ENCODE results near the gene PRRT1.
A peak's percentile ranks its signal among the peaks of the same experiment; 100 is the strongest.

PRRT1 gene

DNA sequence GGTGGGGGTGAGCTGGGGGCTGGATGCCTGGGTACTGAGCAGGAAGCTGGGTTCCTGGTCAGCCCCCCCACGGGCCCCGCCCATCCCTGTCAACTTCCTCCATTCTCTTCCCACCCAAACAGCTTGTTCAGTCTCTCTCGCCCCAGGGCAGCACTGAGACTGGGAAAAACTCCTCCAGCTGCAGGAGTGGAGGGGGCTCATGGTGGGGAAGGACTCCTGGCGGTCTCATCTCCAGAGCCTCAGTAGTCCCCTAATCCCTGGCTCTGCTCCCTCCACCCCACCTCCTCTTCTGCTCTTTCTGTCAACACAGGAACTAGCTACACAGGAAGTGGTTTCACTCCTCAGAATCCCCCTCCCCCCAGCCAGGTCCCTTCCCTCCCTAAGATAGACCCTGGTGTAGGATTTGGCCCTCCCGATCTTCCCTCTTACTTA, 40.9 kb upstream of the PRRT1 start, which contains the start of gene GPSM3:
Gene GPSM3, minus strand, starts transcription at position 36 of the 432 bp plus-strand sequence. CDS start 130 bp downstream, outside the sequence.
- H3K9me3 ChIP-seq (ENCODE audit: insufficient read depth, low read length, severe bottlenecking) = no peaks in the 10 kb centered on the region
- peak within 1 kb of the TSS; percentile 72 for H2AFZ ChIP-seq (ENCODE audit: low read depth, low read length)
- H4K20me1 ChIP-seq (ENCODE audit: insufficient read depth, low read length) = no peaks in the 10 kb centered on the region

DNA sequence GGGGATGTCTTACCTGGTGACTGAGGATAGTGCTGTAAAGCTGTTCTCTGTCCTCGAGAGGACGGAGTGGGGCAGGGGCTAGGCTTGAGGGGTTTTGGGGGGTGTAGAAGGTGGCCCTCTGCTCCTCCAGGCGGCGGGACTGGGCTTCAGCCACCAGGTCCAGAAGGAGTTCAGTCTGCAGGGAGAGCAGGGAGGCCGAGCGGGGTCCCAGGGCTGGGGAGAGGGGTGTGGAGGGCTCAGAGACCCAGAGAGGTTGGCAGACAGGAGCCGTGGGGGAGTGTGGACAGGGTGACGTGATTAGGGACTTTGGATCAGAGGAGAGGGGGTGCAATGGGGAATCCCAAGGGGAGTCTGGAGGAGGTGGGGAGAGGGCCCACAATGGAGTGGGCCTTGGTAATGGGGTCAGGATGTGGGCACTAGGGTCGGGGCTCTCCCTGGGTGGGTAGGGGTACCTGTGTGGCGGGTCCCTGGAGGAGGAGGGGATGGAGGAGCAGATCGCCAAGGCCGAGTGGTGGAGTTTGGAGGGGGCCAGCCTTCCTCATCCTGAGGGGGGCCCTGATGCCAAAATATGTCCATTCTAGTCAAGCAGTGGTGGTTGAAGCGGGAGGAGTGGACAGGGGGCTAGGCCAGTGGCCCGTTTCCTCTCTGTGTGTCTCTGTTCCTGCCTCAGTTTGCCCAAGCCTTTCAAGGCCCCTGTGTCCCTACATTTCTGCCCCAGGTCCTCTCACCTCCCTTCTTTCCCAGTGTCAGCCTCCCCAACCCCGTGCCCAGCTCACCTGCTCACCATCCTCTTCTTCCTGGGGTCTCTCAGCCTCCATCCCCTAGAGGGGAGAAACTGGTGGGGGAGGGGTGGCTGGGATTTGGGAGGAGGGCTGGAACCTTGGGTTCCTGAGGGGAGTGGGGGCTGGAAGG, 40.2 kb upstream of the PRRT1 start:
- ATAC-seq (ENCODE audit: insufficient read depth, low read depth) (no peak), DNase-seq (no peak)
- H3K4me2 ChIP-seq (ENCODE audit: insufficient read depth, low read length) = peak overlapping the region; percentile 80
- TF ChIP-seq, protein P1, sequence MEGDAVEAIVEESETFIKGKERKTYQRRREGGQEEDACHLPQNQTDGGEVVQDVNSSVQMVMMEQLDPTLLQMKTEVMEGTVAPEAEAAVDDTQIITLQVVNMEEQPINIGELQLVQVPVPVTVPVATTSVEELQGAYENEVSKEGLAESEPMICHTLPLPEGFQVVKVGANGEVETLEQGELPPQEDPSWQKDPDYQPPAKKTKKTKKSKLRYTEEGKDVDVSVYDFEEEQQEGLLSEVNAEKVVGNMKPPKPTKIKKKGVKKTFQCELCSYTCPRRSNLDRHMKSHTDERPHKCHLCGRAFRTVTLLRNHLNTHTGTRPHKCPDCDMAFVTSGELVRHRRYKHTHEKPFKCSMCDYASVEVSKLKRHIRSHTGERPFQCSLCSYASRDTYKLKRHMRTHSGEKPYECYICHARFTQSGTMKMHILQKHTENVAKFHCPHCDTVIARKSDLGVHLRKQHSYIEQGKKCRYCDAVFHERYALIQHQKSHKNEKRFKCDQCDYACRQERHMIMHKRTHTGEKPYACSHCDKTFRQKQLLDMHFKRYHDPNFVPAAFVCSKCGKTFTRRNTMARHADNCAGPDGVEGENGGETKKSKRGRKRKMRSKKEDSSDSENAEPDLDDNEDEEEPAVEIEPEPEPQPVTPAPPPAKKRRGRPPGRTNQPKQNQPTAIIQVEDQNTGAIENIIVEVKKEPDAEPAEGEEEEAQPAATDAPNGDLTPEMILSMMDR (IDR thresholded peaks at IDR 0.05; ENCODE audit: borderline replicate concordance, extremely low read depth, low read length, poor library complexity, severe bottlenecking) = no peak
- TF ChIP-seq EZH2 (IDR thresholded peaks at IDR 0.05; ENCODE audit: borderline replicate concordance, low read depth, low read length, severe bottlenecking) = no peak
- peak overlapping the region; percentile 7; the same call in 1 of the 2 replicates for H2AFZ ChIP-seq (ENCODE audit: low read depth, low read length)
- H3K9ac ChIP-seq (ENCODE audit: low read depth, low read length) = peak overlapping the region; percentile 78
- H3K4me3 ChIP-seq (ENCODE audit: low read depth in 1 of 2, low read length in 2 of 2) = peak overlapping the region; percentile 40 to 70; a peak in 3 of 4 replicates
- no peaks in the 10 kb centered on the region for H3K27me3 ChIP-seq (ENCODE audit: insufficient read depth, low read length, poor library complexity)
- peaks cover 72% of the 10 kb centered on the region for H3K79me2 ChIP-seq (ENCODE audit: insufficient read depth, low read length)
- H3K36me3 ChIP-seq (ENCODE audit: insufficient read depth, low read length) = peaks cover 26% of the 10 kb centered on the region
- H4K20me1 ChIP-seq (ENCODE audit: insufficient read depth, low read length) = no peaks in the 10 kb centered on the region
- H3K27ac ChIP-seq (ENCODE audit: low read length) = peak overlapping the region; percentile 96
- peaks cover 85% of the 10 kb centered on the region for H3K4me1 ChIP-seq (ENCODE audit: insufficient read depth, low read length)
- no peaks in the 10 kb centered on the region for H3K9me3 ChIP-seq (ENCODE audit: insufficient read depth, low read length, severe bottlenecking)

More for the DNA sequence above, 40.9 kb upstream of the PRRT1 start, which contains the start of gene GPSM3:
- Histone ChIP-seq H3K27me3 (ENCODE audit: insufficient read depth, low read length, poor library complexity) (no peaks in the 10 kb centered on the region), H3K4me2 (ENCODE audit: insufficient read depth, low read length) (peak within 1 kb of the TSS; percentile 80), H3K36me3 (ENCODE audit: insufficient read depth, low read length) (peaks cover 19% of the 10 kb centered on the region), H3K79me2 (ENCODE audit: insufficient read depth, low read length) (peaks cover 65% of the 10 kb centered on the region), H3K9ac (ENCODE audit: low read depth, low read length) (peak within 1 kb of the TSS; percentile 78), H3K4me3 (ENCODE audit: low read depth in 1 of 2, low read length in 2 of 2) (peak within 1 kb of the TSS; percentile 40 to 70; a peak in 3 of 4 replicates), H3K4me1 (ENCODE audit: insufficient read depth, low read length) (peaks cover 79% of the 10 kb centered on the region), H3K27ac (ENCODE audit: low read length) (peak within 1 kb of the TSS; percentile 96)
- TF ChIP-seq EZH2 (IDR thresholded peaks at IDR 0.05; ENCODE audit: borderline replicate concordance, low read depth, low read length, severe bottlenecking) = no peak
- TF ChIP-seq, protein P1 (IDR thresholded peaks at IDR 0.05; ENCODE audit: borderline replicate concordance, extremely low read depth, low read length, poor library complexity, severe bottlenecking) = no peak
- DNase-seq = peak; percentile 89
- ATAC-seq (ENCODE audit: insufficient read depth, low read depth) = peak; percentile 49

DNA sequence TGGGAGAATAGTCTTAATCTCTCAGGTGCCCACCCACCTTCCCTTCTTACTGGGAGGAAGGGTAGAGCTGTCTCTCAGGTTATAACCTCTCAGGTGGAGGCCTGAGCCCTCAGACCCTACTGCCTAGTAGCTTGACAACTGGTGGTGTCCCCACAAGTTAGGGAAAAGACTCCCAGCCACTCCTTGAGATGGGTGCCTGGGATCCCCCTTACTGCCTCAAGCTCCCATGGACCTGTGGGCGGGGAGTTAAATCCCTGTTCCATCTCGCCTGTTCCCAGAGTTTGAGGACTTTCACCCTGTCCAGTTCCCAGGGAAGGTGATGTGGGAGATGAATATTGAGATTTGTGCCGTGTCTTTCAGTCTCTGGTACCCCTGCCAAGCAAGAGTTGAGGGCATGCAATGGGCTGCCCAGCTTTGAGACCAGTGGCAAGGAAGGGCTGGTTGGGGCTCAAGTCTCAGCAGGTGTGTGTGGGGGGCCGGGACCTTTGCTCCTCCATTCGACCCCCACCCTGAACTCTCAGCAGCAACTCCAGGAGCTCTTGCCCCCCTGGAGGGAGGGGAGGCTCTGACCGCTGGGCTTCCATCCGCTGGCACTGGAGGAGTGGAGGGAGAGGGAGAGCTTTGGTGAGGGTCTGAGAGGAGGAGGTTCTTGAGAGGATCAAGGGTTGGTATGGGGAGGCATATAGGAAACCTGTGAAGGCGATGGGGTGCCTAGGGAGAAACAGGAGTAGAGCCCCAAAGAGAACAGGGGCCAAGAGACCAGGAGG, 39.4 kb upstream of the PRRT1 start:
- no peaks in the 10 kb centered on the region for H3K9me3 ChIP-seq (ENCODE audit: insufficient read depth, low read length, severe bottlenecking)
- peak overlapping the region; percentile 80 for H3K4me2 ChIP-seq (ENCODE audit: insufficient read depth, low read length)
- no peak for TF ChIP-seq EZH2 (IDR thresholded peaks at IDR 0.05; ENCODE audit: borderline replicate concordance, low read depth, low read length, severe bottlenecking)
- TF ChIP-seq, protein P1 (IDR thresholded peaks at IDR 0.05; ENCODE audit: borderline replicate concordance, extremely low read depth, low read length, poor library complexity, severe bottlenecking) = no peak
- no peak for DNase-seq
- ATAC-seq (ENCODE audit: insufficient read depth, low read depth) = no peak
- peak overlapping the region; percentile 78 for H3K9ac ChIP-seq (ENCODE audit: low read depth, low read length)
- H3K27me3 ChIP-seq (ENCODE audit: insufficient read depth, low read length, poor library complexity) = no peaks in the 10 kb centered on the region
- H3K36me3 ChIP-seq (ENCODE audit: insufficient read depth, low read length) = peaks cover 35% of the 10 kb centered on the region
- peak overlapping the region in 1 of 2 experiments; percentile 70; a peak in 2 of 4 replicates for H3K4me3 ChIP-seq (ENCODE audit: low read depth in 1 of 2, low read length in 2 of 2)
- H3K79me2 ChIP-seq (ENCODE audit: insufficient read depth, low read length) = peaks cover 74% of the 10 kb centered on the region
- H3K4me1 ChIP-seq (ENCODE audit: insufficient read depth, low read length) = peaks cover 80% of the 10 kb centered on the region
- no peaks in the 10 kb centered on the region for H4K20me1 ChIP-seq (ENCODE audit: insufficient read depth, low read length)
- H3K27ac ChIP-seq (ENCODE audit: low read length) = peak overlapping the region; percentile 96
- H2AFZ ChIP-seq (ENCODE audit: low read depth, low read length) = no peak overlapping the region

Measured in DND-41 (cell line).